Fibroblast of lung (primary cell): Measurements from ENCODE around the gene KIAA0232.

Experiments
- CTCF ChIP-seq, 2 donors: IDR thresholded peaks in 1 of 2; conservative IDR thresholded peaks in 1 of 2; 1 replicate in 1 of 2; 2 replicates in 1 of 2; pipeline ENCODE4 v1.5.1; 2011 to 2012; ENCODE audit warnings: low read length in 2 of 2, control low read depth in 1 of 2, inconsistent platforms in 1 of 2, low read depth in 1 of 2, mild to moderate bottlenecking in 1 of 2
- EZH2 ChIP-seq: IDR thresholded peaks from 2 replicates; pipeline ENCODE4 v1.5.1; 2012; ENCODE audit warnings: low read length, control low read depth, mild to moderate bottlenecking; ENCODE audit errors: missing control alignments

- no peak for TF ChIP-seq EZH2
- TF ChIP-seq CTCF (conservative IDR thresholded peaks at IDR 0.05 in 1 of 2, IDR thresholded peaks at IDR 0.05 in 1 of 2; ENCODE audit: low read depth in 1 of 2, low read length in 2 of 2), result no peak
Measured at GRCh38 chr4:6898763-6899162, 116.2 kb downstream of the KIAA0232 start.
